DOHH2 (cell line): ENCODE measurements around the gene STRN4.

Source experiments
- H3F3A ChIP-seq: fragments of 200-600 bp; sonication (generic), shearing (Covaris generic); 2 replicates; pipeline ENCODE4 v1.6.0; 2016; ENCODE audit warnings: antibody characterized with exemption, mild to moderate bottlenecking; ENCODE audit not compliant: control insufficient read depth, insufficient read depth
- H3K27ac ChIP-seq: fragments of 200-600 bp; sonication (generic); 2 replicates; pipeline ENCODE4 v1.5.1; 2014; ENCODE audit warnings: low read depth, mild to moderate bottlenecking, low read length, moderate library complexity
- H3K27me3 ChIP-seq: fragments of 200-600 bp; sonication (generic); 2 replicates; pipeline ENCODE4 v1.6.1; 2014; ENCODE audit warnings: mild to moderate bottlenecking, low read length, mixed read lengths; ENCODE audit not compliant: control insufficient read depth
- H3K36me3 ChIP-seq: fragments of 200-600 bp; sonication (generic); 2 replicates; pipeline ENCODE4 v1.6.1; 2014; ENCODE audit warnings: mild to moderate bottlenecking, low read length, moderate library complexity, mixed read lengths; ENCODE audit not compliant: control insufficient read depth
- H3K4me1 ChIP-seq: fragments of 200-600 bp; sonication (generic); 2 replicates; pipeline ENCODE4 v1.6.1; 2014; ENCODE audit warnings: mild to moderate bottlenecking, low read length, mixed read lengths; ENCODE audit not compliant: control insufficient read depth
- H3K4me2 ChIP-seq: fragments of 200-600 bp; sonication (generic); 2 replicates; pipeline ENCODE4 v1.6.0; 2014; ENCODE audit warnings: mild to moderate bottlenecking, low read length, moderate library complexity
- H3K4me3 ChIP-seq: fragments of 200-600 bp; sonication (generic); 2 replicates; pipeline ENCODE4 v1.5.1; 2014; ENCODE audit warnings: mild to moderate bottlenecking, low read length, mixed read lengths
- H3K79me2 ChIP-seq: fragments of 200-600 bp; sonication (generic); 2 replicates; pipeline ENCODE4 v1.6.1; 2014; ENCODE audit warnings: mild to moderate bottlenecking, low read length, mixed read lengths; ENCODE audit not compliant: control insufficient read depth
- H3K9me2 ChIP-seq: fragments of 200-600 bp; sonication (generic); replicated peaks from 2 replicates; pipeline ENCODE4 v1.6.1; 2014; ENCODE audit warnings: mild to moderate bottlenecking, low read length, mixed read lengths; ENCODE audit not compliant: control insufficient read depth
- H3K9me3 ChIP-seq: fragments of 200-600 bp; sonication (generic); 2 replicates; pipeline ENCODE4 v1.6.1; 2014; ENCODE audit warnings: antibody characterized with exemption, low read length, mixed read lengths; ENCODE audit not compliant: control insufficient read depth, insufficient read depth
- H4K20me1 ChIP-seq: fragments of 200-600 bp; sonication (generic); 2 replicates; pipeline ENCODE4 v1.6.0; 2014; ENCODE audit warnings: low read depth, mild to moderate bottlenecking, antibody characterized with exemption, low read length, moderate library complexity; ENCODE audit not compliant: control insufficient read depth, insufficient read depth
- CTCF ChIP-seq: fragments of 200-600 bp; sonication (generic); IDR thresholded peaks from one replicate; pipeline ENCODE4 v1.5.1; 2014; ENCODE audit warnings: antibody characterized with exemption, mild to moderate bottlenecking, low read depth, low read length; ENCODE audit not compliant: poor library complexity, severe bottlenecking
- EZH2phosphoT487 ChIP-seq: fragments of 200-600 bp; sonication (generic); IDR thresholded peaks from 2 replicates; pipeline ENCODE4 v1.6.1; 2017; ENCODE audit warnings: borderline replicate concordance, mild to moderate bottlenecking, antibody characterized with exemption, low read length, moderate library complexity, mixed read lengths

The STRN4 gene

GRCh38 chr19:46723471-46723870 lies 22.8 kb downstream of the STRN4 start:
- peaks cover 13% of the 10 kb centered on the region for H3K79me2 ChIP-seq
- no peaks in the 10 kb centered on the region for H3K9me3 ChIP-seq
- H3K27ac ChIP-seq, result no peak overlapping the region
- H3K27me3 ChIP-seq, result no peaks in the 10 kb centered on the region
- H3F3A ChIP-seq, result peaks cover 8% of the 10 kb centered on the region
- peaks cover 54% of the 10 kb centered on the region for H3K4me1 ChIP-seq
- no peaks in the 10 kb centered on the region for H3K9me2 ChIP-seq
- no peak overlapping the region for H3K4me3 ChIP-seq
- 0 out of 2 replicates have a peak, but pooled peaks cover 5% of the 10 kb centered on the region for H4K20me1 ChIP-seq
- H3K36me3 ChIP-seq, result peaks cover 95% of the 10 kb centered on the region
- H3K4me2 ChIP-seq, result no peak overlapping the region
- TF ChIP-seq EZH2phosphoT487, result no peak
- TF ChIP-seq CTCF, result no peak

GRCh38 chr19:46723023-46723461 lies 23.2 kb downstream of the STRN4 start:
- peak overlapping the region; percentile 17 for H3K27ac ChIP-seq
- H3K4me3 ChIP-seq, result no peak overlapping the region
- H3F3A ChIP-seq, result peaks cover 13% of the 10 kb centered on the region
- 0 out of 2 replicates have a peak, but pooled peaks cover under 1% of the 10 kb centered on the region for H4K20me1 ChIP-seq
- TF ChIP-seq EZH2phosphoT487, result no peak
- TF ChIP-seq CTCF, result no peak
- no peaks in the 10 kb centered on the region for H3K27me3 ChIP-seq
- H3K4me1 ChIP-seq, result peaks cover 55% of the 10 kb centered on the region
- H3K9me3 ChIP-seq, result no peaks in the 10 kb centered on the region
- no peaks in the 10 kb centered on the region for H3K9me2 ChIP-seq
- H3K79me2 ChIP-seq, result peaks cover 8% of the 10 kb centered on the region
- peaks cover 95% of the 10 kb centered on the region for H3K36me3 ChIP-seq
- H3K4me2 ChIP-seq, result peak overlapping the region; percentile 0; the same call in 1 of the 2 replicates

- Histone ChIP-seq H3K4me3 (no peak overlapping the region), H3K4me1 (peaks cover 60% of the 10 kb centered on the region), H3K9me3 (no peaks in the 10 kb centered on the region), H4K20me1 (no peaks in the 10 kb centered on the region), H3F3A (peaks cover 18% of the 10 kb centered on the region), H3K9me2 (no peaks in the 10 kb centered on the region), H3K79me2 (peaks cover 6% of the 10 kb centered on the region), H3K27me3 (no peaks in the 10 kb centered on the region), H3K27ac (peak overlapping the region; percentile 17), H3K36me3 (peaks cover 95% of the 10 kb centered on the region), H3K4me2 (peak overlapping the region; percentile 0; the same call in 1 of the 2 replicates)
- TF ChIP-seq CTCF, result no peak
- TF ChIP-seq EZH2phosphoT487, result no peak
Observed at GRCh38 chr19:46722421-46723022, 23.7 kb downstream of the STRN4 start.
